Neural cell (in vitro differentiated cells): ENCODE measurements around the gene IREB2. TPM values are rescaled to one million over a fixed set of nuclear protein-coding genes. Genes with fewer than 3 reads are reported as not detected.

ENCODE experiments used
- H2AFZ ChIP-seq: fragments of 200-600, 300-800 bp; sonication (generic), shearing (Covaris generic); 2 replicates; pipeline ENCODE4 v1.6.0; 2014; ENCODE audit warnings: low read depth, mild to moderate bottlenecking, antibody characterized with exemption, low read length, moderate library complexity
- H3F3A ChIP-seq: fragments of 200-600 bp; shearing (Covaris generic); 2 replicates; pipeline ENCODE4 v1.6.1; 2016; ENCODE audit warnings: mild to moderate bottlenecking, moderate library complexity, mixed read lengths, antibody characterized with exemption, low read length; ENCODE audit not compliant: insufficient read depth, poor library complexity, severe bottlenecking
- H3K27ac ChIP-seq: fragments of 200-600, 300-800 bp; sonication (generic), shearing (Covaris generic); 2 replicates; pipeline ENCODE4 v1.5.1; 2014; ENCODE audit warnings: mild to moderate bottlenecking, low read length, moderate library complexity
- H3K27me3 ChIP-seq: fragments of 300-800, 200-600 bp; sonication (generic), shearing (Covaris generic); 2 replicates; pipeline ENCODE4 v1.6.0; 2014; ENCODE audit warnings: mild to moderate bottlenecking, low read depth, low read length, moderate library complexity; ENCODE audit not compliant: insufficient read depth
- H3K36me3 ChIP-seq: fragments of 300-800, 200-600 bp; sonication (generic), shearing (Covaris generic); 2 replicates; pipeline ENCODE4 v1.5.1; 2014; ENCODE audit warnings: mild to moderate bottlenecking, antibody characterized with exemption, low read length, moderate library complexity; ENCODE audit not compliant: insufficient read depth
- H3K4me2 ChIP-seq: fragments of 300-800, 200-600 bp; sonication (generic), shearing (Covaris generic); 2 replicates; pipeline ENCODE4 v1.6.0; 2014; ENCODE audit warnings: mild to moderate bottlenecking, low read length
- H3K4me3 ChIP-seq: fragments of 300-800, 200-600 bp; sonication (generic), shearing (Covaris generic); 2 replicates; pipeline ENCODE4 v1.5.1; 2014; ENCODE audit warnings: mild to moderate bottlenecking, low read length, moderate library complexity
- H3K79me2 ChIP-seq: fragments of 200-600 bp; shearing (Covaris generic); replicated peaks from 2 replicates; pipeline ENCODE4 v1.6.0; 2014; ENCODE audit warnings: mild to moderate bottlenecking, low read length, moderate library complexity; ENCODE audit not compliant: insufficient read depth
- H3K9ac ChIP-seq: fragments of 300-800, 200-600 bp; sonication (generic), shearing (Covaris generic); 2 replicates; pipeline ENCODE4 v1.6.1; 2016; ENCODE audit warnings: mild to moderate bottlenecking, low read length, mixed read lengths
- H3K9me2 ChIP-seq: fragments of 200-600 bp; shearing (Covaris generic); 2 replicates; pipeline ENCODE4 v1.6.1; 2016; ENCODE audit warnings: mild to moderate bottlenecking, low read length, mixed read lengths; ENCODE audit not compliant: insufficient read depth
- H3K9me3 ChIP-seq: fragments of 200-600, 300-800 bp; sonication (generic), shearing (Covaris generic); 2 replicates; pipeline ENCODE4 v1.6.1; 2016; ENCODE audit warnings: mild to moderate bottlenecking, mixed run types, low read length, moderate library complexity, mixed read lengths
- H4K20me1 ChIP-seq: fragments of 200-600 bp; shearing (Covaris generic); 2 replicates; pipeline ENCODE4 v1.6.1; 2016; ENCODE audit warnings: mild to moderate bottlenecking, mixed run types; ENCODE audit not compliant: insufficient read depth
- EP300 ChIP-seq: fragments of 450-650 bp; conservative IDR thresholded peaks from 2 replicates; pipeline ENCODE4 v1.6.1; 2014; ENCODE audit warnings: antibody characterized with exemption, mild to moderate bottlenecking, moderate library complexity; ENCODE audit not compliant: poor library complexity, severe bottlenecking
- EZH2 ChIP-seq: fragments of 200-600, 300-800 bp; shearing (Covaris generic), sonication (generic); IDR thresholded peaks from 2 replicates; pipeline ENCODE4 v1.6.1; 2014; ENCODE audit warnings: antibody characterized with exemption, low read length, borderline replicate concordance, mild to moderate bottlenecking; ENCODE audit not compliant: insufficient read depth, poor library complexity, severe bottlenecking
- MXI1 ChIP-seq: fragments of 450-650 bp; conservative IDR thresholded peaks from 2 replicates; pipeline ENCODE4 v1.6.1; 2014; ENCODE audit warnings: antibody characterized with exemption, mild to moderate bottlenecking; ENCODE audit not compliant: poor library complexity, severe bottlenecking
- POLR2AphosphoS5 ChIP-seq: IDR thresholded peaks from 2 replicates; pipeline ENCODE4 v1.6.1; 2012
- RAD21 ChIP-seq: fragments of 450-650 bp; conservative IDR thresholded peaks from 2 replicates; pipeline ENCODE4 v1.6.1; 2014; ENCODE audit warnings: antibody characterized with exemption, mild to moderate bottlenecking, moderate library complexity
- SMC3 ChIP-seq: fragments of 450-650 bp; conservative IDR thresholded peaks from 2 replicates; pipeline ENCODE4 v1.6.1; 2014; ENCODE audit warnings: antibody characterized with exemption, mild to moderate bottlenecking, moderate library complexity; ENCODE audit not compliant: poor library complexity
- TAF1 ChIP-seq: IDR thresholded peaks from 2 replicates; pipeline ENCODE4 v1.6.1; 2012; ENCODE audit warnings: low read depth
- polyA plus RNA-seq: library from polyadenylated mRNA; depleted of rRNA; stranded (reverse); fragments of >200 nt; gene quantifications from 2 replicates; pipeline ENCODE4 v1.2.3, GENCODE V29; 2014
- TF ChIP-seq, protein P1 (sequence below): fragments of 450-650 bp; IDR thresholded peaks from 2 replicates; pipeline ENCODE4 v1.5.1; 2014; ENCODE audit warnings: antibody characterized with exemption, mild to moderate bottlenecking, moderate library complexity; ENCODE audit not compliant: poor library complexity, severe bottlenecking
- TF ChIP-seq, protein P2 (sequence below): IDR thresholded peaks from 2 replicates; pipeline ENCODE4 v1.6.1; 2012; ENCODE audit warnings: borderline replicate concordance

IREB2 gene
- polyA plus RNA-seq, 1 donor from 2014 or later, result 45.5 TPM

DNA sequence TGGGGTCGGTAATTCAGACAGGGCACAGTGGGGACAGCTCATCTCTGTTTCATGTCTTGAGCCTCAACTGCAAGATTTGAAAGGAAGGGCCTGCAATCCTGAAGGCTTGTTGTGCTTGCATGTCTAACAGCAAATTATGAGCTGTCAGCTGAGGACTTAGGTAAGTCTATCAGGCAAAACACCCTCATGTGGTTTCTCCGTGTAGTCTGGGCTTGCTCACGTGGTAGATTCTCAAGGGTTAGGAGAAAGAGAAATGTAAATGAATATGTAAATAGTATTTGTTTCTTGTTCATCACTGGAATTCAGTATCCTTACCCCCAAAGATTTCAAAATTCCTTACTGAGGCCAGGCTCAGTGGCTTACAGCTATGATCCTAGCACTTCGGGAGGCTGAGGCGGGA, 39.3 kb downstream of the IREB2 start:
- Histone ChIP-seq H3K79me2 (no peaks in the 10 kb centered on the region), H4K20me1 (no peaks in the 10 kb centered on the region), H3K4me3 (no peak overlapping the region), H3K4me2 (no peak overlapping the region), H3K27ac (no peak overlapping the region), H3K9me3 (no peaks in the 10 kb centered on the region), H3K9me2 (no peaks in the 10 kb centered on the region), H3K9ac (no peak overlapping the region), H3F3A (no peaks in the 10 kb centered on the region), H3K36me3 (peaks cover 5% of the 10 kb centered on the region), H3K27me3 (no peaks in the 10 kb centered on the region), H2AFZ (no peak overlapping the region)
- no peak for TF ChIP-seq TAF1
- TF ChIP-seq MXI1, result no peak
- TF ChIP-seq, protein P1, sequence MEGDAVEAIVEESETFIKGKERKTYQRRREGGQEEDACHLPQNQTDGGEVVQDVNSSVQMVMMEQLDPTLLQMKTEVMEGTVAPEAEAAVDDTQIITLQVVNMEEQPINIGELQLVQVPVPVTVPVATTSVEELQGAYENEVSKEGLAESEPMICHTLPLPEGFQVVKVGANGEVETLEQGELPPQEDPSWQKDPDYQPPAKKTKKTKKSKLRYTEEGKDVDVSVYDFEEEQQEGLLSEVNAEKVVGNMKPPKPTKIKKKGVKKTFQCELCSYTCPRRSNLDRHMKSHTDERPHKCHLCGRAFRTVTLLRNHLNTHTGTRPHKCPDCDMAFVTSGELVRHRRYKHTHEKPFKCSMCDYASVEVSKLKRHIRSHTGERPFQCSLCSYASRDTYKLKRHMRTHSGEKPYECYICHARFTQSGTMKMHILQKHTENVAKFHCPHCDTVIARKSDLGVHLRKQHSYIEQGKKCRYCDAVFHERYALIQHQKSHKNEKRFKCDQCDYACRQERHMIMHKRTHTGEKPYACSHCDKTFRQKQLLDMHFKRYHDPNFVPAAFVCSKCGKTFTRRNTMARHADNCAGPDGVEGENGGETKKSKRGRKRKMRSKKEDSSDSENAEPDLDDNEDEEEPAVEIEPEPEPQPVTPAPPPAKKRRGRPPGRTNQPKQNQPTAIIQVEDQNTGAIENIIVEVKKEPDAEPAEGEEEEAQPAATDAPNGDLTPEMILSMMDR, result no peak
- no peak for TF ChIP-seq RAD21
- TF ChIP-seq EZH2, result no peak
- no peak for TF ChIP-seq POLR2AphosphoS5
- no peak for TF ChIP-seq EP300
- TF ChIP-seq, protein P2, sequence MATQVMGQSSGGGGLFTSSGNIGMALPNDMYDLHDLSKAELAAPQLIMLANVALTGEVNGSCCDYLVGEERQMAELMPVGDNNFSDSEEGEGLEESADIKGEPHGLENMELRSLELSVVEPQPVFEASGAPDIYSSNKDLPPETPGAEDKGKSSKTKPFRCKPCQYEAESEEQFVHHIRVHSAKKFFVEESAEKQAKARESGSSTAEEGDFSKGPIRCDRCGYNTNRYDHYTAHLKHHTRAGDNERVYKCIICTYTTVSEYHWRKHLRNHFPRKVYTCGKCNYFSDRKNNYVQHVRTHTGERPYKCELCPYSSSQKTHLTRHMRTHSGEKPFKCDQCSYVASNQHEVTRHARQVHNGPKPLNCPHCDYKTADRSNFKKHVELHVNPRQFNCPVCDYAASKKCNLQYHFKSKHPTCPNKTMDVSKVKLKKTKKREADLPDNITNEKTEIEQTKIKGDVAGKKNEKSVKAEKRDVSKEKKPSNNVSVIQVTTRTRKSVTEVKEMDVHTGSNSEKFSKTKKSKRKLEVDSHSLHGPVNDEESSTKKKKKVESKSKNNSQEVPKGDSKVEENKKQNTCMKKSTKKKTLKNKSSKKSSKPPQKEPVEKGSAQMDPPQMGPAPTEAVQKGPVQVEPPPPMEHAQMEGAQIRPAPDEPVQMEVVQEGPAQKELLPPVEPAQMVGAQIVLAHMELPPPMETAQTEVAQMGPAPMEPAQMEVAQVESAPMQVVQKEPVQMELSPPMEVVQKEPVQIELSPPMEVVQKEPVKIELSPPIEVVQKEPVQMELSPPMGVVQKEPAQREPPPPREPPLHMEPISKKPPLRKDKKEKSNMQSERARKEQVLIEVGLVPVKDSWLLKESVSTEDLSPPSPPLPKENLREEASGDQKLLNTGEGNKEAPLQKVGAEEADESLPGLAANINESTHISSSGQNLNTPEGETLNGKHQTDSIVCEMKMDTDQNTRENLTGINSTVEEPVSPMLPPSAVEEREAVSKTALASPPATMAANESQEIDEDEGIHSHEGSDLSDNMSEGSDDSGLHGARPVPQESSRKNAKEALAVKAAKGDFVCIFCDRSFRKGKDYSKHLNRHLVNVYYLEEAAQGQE, result no peak
- TF ChIP-seq SMC3, result no peak

DNA sequence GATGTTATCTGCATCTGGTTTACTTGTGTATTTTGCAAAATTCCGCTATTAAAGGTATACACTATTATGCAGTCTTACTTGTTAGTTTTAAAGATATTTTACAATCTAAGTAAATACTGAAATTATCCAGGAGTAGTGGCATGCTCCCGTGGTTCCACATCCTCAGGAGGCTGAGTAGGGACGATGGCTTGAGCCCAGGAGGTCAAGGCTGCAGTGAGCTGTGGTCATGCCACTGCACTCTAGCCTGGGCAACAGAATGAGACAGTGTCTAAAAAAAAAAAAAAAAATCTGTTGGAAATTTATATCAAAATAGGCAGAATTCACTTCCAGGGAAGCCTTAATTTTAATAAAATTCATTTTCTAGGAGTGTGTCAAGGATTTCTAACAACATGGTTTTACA, 41.6 kb downstream of the IREB2 start:
- peaks cover 5% of the 10 kb centered on the region for H3K36me3 ChIP-seq
- H3K9me3 ChIP-seq, result no peaks in the 10 kb centered on the region

More for the DNA sequence above, 41.6 kb downstream of the IREB2 start:
- Histone ChIP-seq H3K9ac (no peak overlapping the region), H3K79me2 (no peaks in the 10 kb centered on the region), H3K4me3 (no peak overlapping the region), H3K4me2 (no peak overlapping the region), H2AFZ (no peak overlapping the region), H3F3A (no peaks in the 10 kb centered on the region), H3K27ac (no peak overlapping the region), H3K27me3 (no peaks in the 10 kb centered on the region), H3K9me2 (no peaks in the 10 kb centered on the region), H4K20me1 (no peaks in the 10 kb centered on the region)
- TF ChIP-seq, protein P2, result no peak
- TF ChIP-seq MXI1, result no peak
- no peak for TF ChIP-seq POLR2AphosphoS5
- TF ChIP-seq, protein P1, result no peak
- TF ChIP-seq RAD21, result no peak
- TF ChIP-seq TAF1, result no peak
- TF ChIP-seq SMC3, result no peak
- no peak for TF ChIP-seq EP300
